GM10847 (cell line): ENCODE data around the gene NOL3.

Experiments
- POLR2A ChIP-seq: IDR thresholded peaks from 2 replicates; pipeline ENCODE4 v1.6.1; 2011; ENCODE audit not compliant: insufficient read length; ENCODE audit errors: extremely low read depth

NOL3 gene

GRCh38 chr16:67176662-67177061, 6.3 kb downstream of the NOL3 start:
- TF ChIP-seq POLR2A, result no peak

- TF ChIP-seq POLR2A, result no peak
Observed at GRCh38 chr16:67177743-67178699, 7.7 kb downstream of the NOL3 start.

GRCh38 chr16:67179421-67180080, 9.2 kb downstream of the NOL3 start:
- no peak for TF ChIP-seq POLR2A

- no peak for TF ChIP-seq POLR2A
Observed at GRCh38 chr16:67180166-67180565, 9.8 kb downstream of the NOL3 start.

- no peak for TF ChIP-seq POLR2A
Observed at GRCh38 chr16:67181346-67181745, 11.0 kb downstream of the NOL3 start.

GRCh38 chr16:67182288-67182687, 11.9 kb downstream of the NOL3 start:
- no peak for TF ChIP-seq POLR2A

- TF ChIP-seq POLR2A, result no peak
Observed at GRCh38 chr16:67183284-67183626, 12.9 kb downstream of the NOL3 start.

GRCh38 chr16:67183627-67184452, 13.5 kb downstream of the NOL3 start, which contains the start of gene MATCAP1:
MATCAP1 (minus strand) TSS chr16:67183963; CDS start chr16:67180610, 3,353 bp downstream.
- no peak for TF ChIP-seq POLR2A

GRCh38 chr16:67184453-67184994, 14.2 kb downstream of the NOL3 start:
- TF ChIP-seq POLR2A, result no peak

- no peak for TF ChIP-seq POLR2A
Observed at GRCh38 chr16:67184995-67185650, 14.8 kb downstream of the NOL3 start.

GRCh38 chr16:67185651-67186134, 15.4 kb downstream of the NOL3 start:
- TF ChIP-seq POLR2A, result no peak

GRCh38 chr16:67186550-67186950, 16.2 kb downstream of the NOL3 start:
- TF ChIP-seq POLR2A, result no peak

GRCh38 chr16:67187175-67187890, 17.0 kb downstream of the NOL3 start:
- TF ChIP-seq POLR2A, result no peak

- TF ChIP-seq POLR2A, result no peak
Observed at GRCh38 chr16:67188323-67188722, 18.0 kb downstream of the NOL3 start.
